Heart left ventricle (tissue), 16 donors: ENCODE results near the gene SLX9. TPM values are rescaled to one million over a fixed set of nuclear protein-coding genes. Genes with fewer than 3 reads are reported as not detected.

Experiments
- ATAC-seq, 4 donors: fragments of 200-7000 bp; cut with Tn5 transposase; one replicate each; pipeline ENCODE4 v1.9.1; 2020 to 2022; ENCODE audit warnings: moderate library complexity in 4 of 4, mild to moderate bottlenecking in 3 of 4, moderate number of reproducible peaks in 1 of 4
- DNase-seq, 5 donors: peaks; one replicate each; pipeline ENCODE4 v3.0.0-alpha.2; 2020
- H3K27ac ChIP-seq, 12 donors: fragments of 200-600 bp; sonication (generic) in 4 of 12; one replicate each; pipeline versions ENCODE4 v1.5.0 to v1.8.0; 2016 to 2022; ENCODE audit warnings: mild to moderate bottlenecking in 2 of 12
- H3K27me3 ChIP-seq, 9 donors: fragments of 200-600 bp; sonication (generic) in 2 of 9; one replicate each; pipeline versions ENCODE4 v1.5.1 to v1.8.0; 2016 to 2022; ENCODE audit warnings: mild to moderate bottlenecking in 3 of 9
- H3K36me3 ChIP-seq, 9 donors: fragments of 200-600 bp; sonication (generic) in 2 of 9; one replicate each; pipeline versions ENCODE4 v1.5.0 to v1.8.0; 2018 to 2022; ENCODE audit warnings: mild to moderate bottlenecking in 2 of 9
- H3K4me1 ChIP-seq, 12 donors: fragments of 200-600 bp; sonication (generic) in 4 of 12; one replicate each; pipeline versions ENCODE4 v1.5.0 to v1.8.0; 2016 to 2022; ENCODE audit warnings: mild to moderate bottlenecking in 3 of 12
- H3K4me3 ChIP-seq, 12 donors: fragments of 200-600 bp; sonication (generic) in 4 of 12; one replicate each; pipeline versions ENCODE4 v1.5.0 to v1.8.0; 2017 to 2022; ENCODE audit warnings: mild to moderate bottlenecking in 9 of 12, moderate library complexity in 4 of 12
- H3K9me3 ChIP-seq, 12 donors: fragments of 200-600 bp; sonication (generic) in 4 of 12; one replicate each; pipeline versions ENCODE4 v1.5.0 to v1.8.0; 2016 to 2022; ENCODE audit warnings: mild to moderate bottlenecking in 1 of 12
- POLR2A ChIP-seq, 2 donors: fragments of 450-650 bp; IDR thresholded peaks; one replicate each; pipeline ENCODE4 v1.6.1; 2017; ENCODE audit warnings: antibody characterized with exemption in 2 of 2, mild to moderate bottlenecking in 2 of 2, moderate library complexity in 2 of 2
- WGBS, 4 donors: extraction: QIAGEN DNeasy Blood & Tissue Kit in 2 of 4; methylation state at CpG; one replicate each; pipeline versions ENCODE4 v1.1.5 to v1.1.7; 2013 to 2018; 5-methylcytosine and 5-hydroxymethylcytosine counted together
- intact Hi-C, 10 donors: fragments of 100-400 bp; cut with DNase I; formaldehyde crosslinking; loops; one replicate each; pipeline versions ENCODE4 v1.11.1 to v1.14.2; 2022
- polyA plus RNA-seq, 2 donors: library from polyadenylated mRNA; stranded (reverse); fragments of 200-250 nt; gene quantifications; one replicate each; pipeline ENCODE4 v1.2.3, GENCODE V29; 2013
- total RNA-seq, 9 donors: library from RNA; depleted of rRNA in 2 of 9; stranded (reverse); fragments of >200 nt in 2 of 9; fragmentation: NEBNext Ultra II Directional in 3 of 9; extraction: Animal tissue kit (Norgen Biotek cat#: 25700) in 3 of 9; gene quantifications; one replicate each; pipeline versions ENCODE4 v1.1.0 to v1.2.4, GENCODE V29; 2016 to 2023
- TF ChIP-seq, protein P1 (sequence below), 12 donors: fragments of 200-600 bp; sonication (generic) in 4 of 12; IDR thresholded peaks; one replicate each; pipeline versions ENCODE4 v1.5.0 to v1.8.0; 2018 to 2022; ENCODE audit warnings: antibody characterized with exemption in 12 of 12, mild to moderate bottlenecking in 5 of 12
- donor health status: ischemic (EF 13 %, LVEDD 7.1; RV severe dilation, severe dysfunction).
- donor health status: healthy with polysubstance abuse.
- donor health status: DM: no; HTN: yes; CAD: no.
- donor health status: DM: no; HTN: no; CAD: no.
- donor health status: ischemic (EF 25% LVEDD 6.9; RV normal size, moderate dysfunction).
- donor health status: ischemic (EF 25% LVEDD 5.7; RV mildly dilated, moderate dysfunction).
- donor health status: healthy.
- donor health status: DM: yes; HTN: yes; CAD: no.
- donor health status: ischemic (EF 35%, LVEDD 5.7; RV mildly dilated, moderate dysfunction).
- donor health status: nonischemic (EF 11% LVEDD 7.7; RV severe dilation, severe dysfunction).
- donor health status: DM: yes; HTN: yes; CAD: no.
- donor health status: PGD.
- donor health status: ischemic (EF 29% LVEDD 5.4; RV normal size, mild dysfunction).
- donor health status: nonischemic (EF 23%, LVEDD 6.1; RV moderate dilation, normal function).

SLX9 gene
- total and polyA plus RNA-seq, 11 donors = 38.5 to 77.8 (median 49.1) TPM

GRCh38 chr21:44979687-44980561 is 40.1 kb downstream of the SLX9 start:
- Histone ChIP-seq H3K27ac (peak overlapping the region in 3 of 12 donors; percentile 24 to 56 (median 29)), H3K9me3 (no peaks in the 10 kb centered on the region), H3K4me3 (no peak overlapping the region), H3K36me3 (peaks cover 0 to 31% (median 6%) of the 10 kb centered on the region in 9 donors), H3K27me3 (no peaks in the 10 kb centered on the region), H3K4me1 (peaks cover 0 to 20% (median 10%) of the 10 kb centered on the region in 12 donors)
- DNase-seq (peak in 1 of 5 donors; percentile 26), ATAC-seq (no peak)
- intact Hi-C loops = no loop called here
- TF ChIP-seq, protein P1, sequence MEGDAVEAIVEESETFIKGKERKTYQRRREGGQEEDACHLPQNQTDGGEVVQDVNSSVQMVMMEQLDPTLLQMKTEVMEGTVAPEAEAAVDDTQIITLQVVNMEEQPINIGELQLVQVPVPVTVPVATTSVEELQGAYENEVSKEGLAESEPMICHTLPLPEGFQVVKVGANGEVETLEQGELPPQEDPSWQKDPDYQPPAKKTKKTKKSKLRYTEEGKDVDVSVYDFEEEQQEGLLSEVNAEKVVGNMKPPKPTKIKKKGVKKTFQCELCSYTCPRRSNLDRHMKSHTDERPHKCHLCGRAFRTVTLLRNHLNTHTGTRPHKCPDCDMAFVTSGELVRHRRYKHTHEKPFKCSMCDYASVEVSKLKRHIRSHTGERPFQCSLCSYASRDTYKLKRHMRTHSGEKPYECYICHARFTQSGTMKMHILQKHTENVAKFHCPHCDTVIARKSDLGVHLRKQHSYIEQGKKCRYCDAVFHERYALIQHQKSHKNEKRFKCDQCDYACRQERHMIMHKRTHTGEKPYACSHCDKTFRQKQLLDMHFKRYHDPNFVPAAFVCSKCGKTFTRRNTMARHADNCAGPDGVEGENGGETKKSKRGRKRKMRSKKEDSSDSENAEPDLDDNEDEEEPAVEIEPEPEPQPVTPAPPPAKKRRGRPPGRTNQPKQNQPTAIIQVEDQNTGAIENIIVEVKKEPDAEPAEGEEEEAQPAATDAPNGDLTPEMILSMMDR (IDR thresholded peaks at IDR 0.05) = no peak
- TF ChIP-seq POLR2A (IDR thresholded peaks at IDR 0.05) = no peak
- WGBS, 4 donors = 86 to 93% (median 89%) methylated on average over 17 to 20 of the region's 20 CpGs

GRCh38 chr21:44980562-44981489 is 41.0 kb downstream of the SLX9 start:
- peaks cover 0 to 22% (median 5%) of the 10 kb centered on the region in 9 donors for H3K36me3 ChIP-seq
- H3K4me1 ChIP-seq = peaks cover 0 to 26% (median 10%) of the 10 kb centered on the region in 12 donors
- H3K27ac ChIP-seq = peak overlapping the region in 4 of 12 donors; percentile 13 to 56 (median 26)
- TF ChIP-seq POLR2A (IDR thresholded peaks at IDR 0.05) = no peak
- TF ChIP-seq, protein P1 (IDR thresholded peaks at IDR 0.05) = no peak
- intact Hi-C loops = no loop called here
- no peak overlapping the region for H3K4me3 ChIP-seq
- ATAC-seq (peak in 2 of 4 donors; percentile 3 to 12), DNase-seq (peak in 2 of 5 donors; percentile 21 to 38)
- H3K27me3 ChIP-seq = no peaks in the 10 kb centered on the region
- no peaks in the 10 kb centered on the region for H3K9me3 ChIP-seq
- WGBS, 4 donors = 74 to 81% (median 79%) methylated on average over 32 to 38 of the region's 38 CpGs

GRCh38 chr21:44982558-44983250 is 42.9 kb downstream of the SLX9 start:
- 33 to 57% (median 47%) methylated on average over 26 to 41 of the region's 41 CpGs for WGBS, 4 donors
- Histone ChIP-seq H3K9me3 (no peaks in the 10 kb centered on the region), H3K4me3 (no peak overlapping the region), H3K27ac (peak overlapping the region in 10 of 12 donors; percentile 5 to 91 (median 66)), H3K27me3 (no peaks in the 10 kb centered on the region), H3K36me3 (peaks cover 0 to 4% (median 0%) of the 10 kb centered on the region in 9 donors), H3K4me1 (peaks cover 0 to 26% (median 10%) of the 10 kb centered on the region in 12 donors)
- TF ChIP-seq POLR2A (IDR thresholded peaks at IDR 0.05) = no peak
- TF ChIP-seq, protein P1 (IDR thresholded peaks at IDR 0.05) = no peak
- intact Hi-C loops = no loop called here
- peak; percentile 75 to 83 (median 82) for ATAC-seq
- peak; percentile 43 to 88 (median 70) for DNase-seq
